ENCODE results near the gene JAKMIP2.
A peak's percentile ranks its signal among the peaks of the same experiment; 100 is the strongest.

The JAKMIP2 gene

GRCh38 chr5:147690595-147690994 is 91.9 kb downstream of the JAKMIP2 start:
- no peak for DNase-seq
- Histone ChIP-seq H3K27ac (no peak overlapping the region), H3K27me3 (replicated peaks) (no peaks in the 10 kb centered on the region), H3K36me3 (replicated peaks) (no peaks in the 10 kb centered on the region), H3K4me3 (ENCODE audit: low read depth, low read length) (no peak overlapping the region)
- TF ChIP-seq CTCF (IDR thresholded peaks at IDR 0.05; ENCODE audit: low read depth, low read length, missing control alignments): peak; percentile 22
- in situ Hi-C loops (cut with HindIII; ENCODE audit: low pct_ligation_motif_present, low sequenced_read_pairs): no loop called here

GRCh38 chr5:147689426-147689825 is 93.1 kb downstream of the JAKMIP2 start:
- H3K27ac ChIP-seq: no peak overlapping the region
- TF ChIP-seq CTCF (IDR thresholded peaks at IDR 0.05; ENCODE audit: low read depth, low read length, missing control alignments): no peak
- no peaks in the 10 kb centered on the region for H3K27me3 ChIP-seq (replicated peaks)
- in situ Hi-C loops (cut with HindIII; ENCODE audit: low pct_ligation_motif_present, low sequenced_read_pairs): no loop called here
- no peak for DNase-seq
- H3K36me3 ChIP-seq (replicated peaks): no peaks in the 10 kb centered on the region
- no peak overlapping the region for H3K4me3 ChIP-seq (ENCODE audit: low read depth, low read length)

- no peak for TF ChIP-seq CTCF (IDR thresholded peaks at IDR 0.05; ENCODE audit: low read depth, low read length, missing control alignments)
- no peak overlapping the region for H3K27ac ChIP-seq
- H3K27me3 ChIP-seq (replicated peaks): no peaks in the 10 kb centered on the region
- no peak for DNase-seq
- H3K36me3 ChIP-seq (replicated peaks): no peaks in the 10 kb centered on the region
- in situ Hi-C loops (cut with HindIII; ENCODE audit: low pct_ligation_motif_present, low sequenced_read_pairs): no loop called here
- no peak overlapping the region for H3K4me3 ChIP-seq (ENCODE audit: low read depth, low read length)
Measured at GRCh38 chr5:147688656-147689356, 93.7 kb downstream of the JAKMIP2 start.

- no peak for TF ChIP-seq CTCF (IDR thresholded peaks at IDR 0.05; ENCODE audit: low read depth, low read length, missing control alignments)
- Histone ChIP-seq H3K27ac (no peak overlapping the region), H3K36me3 (replicated peaks) (no peaks in the 10 kb centered on the region), H3K4me3 (ENCODE audit: low read depth, low read length) (no peak overlapping the region), H3K27me3 (replicated peaks) (no peaks in the 10 kb centered on the region)
- no peak for DNase-seq
- in situ Hi-C loops (cut with HindIII; ENCODE audit: low pct_ligation_motif_present, low sequenced_read_pairs): no loop called here
Measured at GRCh38 chr5:147687118-147687517, 95.4 kb downstream of the JAKMIP2 start.

GRCh38 chr5:147686421-147686820 is 96.1 kb downstream of the JAKMIP2 start:
- no peak for DNase-seq
- Histone ChIP-seq H3K36me3 (replicated peaks) (no peaks in the 10 kb centered on the region), H3K4me3 (ENCODE audit: low read depth, low read length) (no peak overlapping the region), H3K27ac (no peak overlapping the region), H3K27me3 (replicated peaks) (no peaks in the 10 kb centered on the region)
- in situ Hi-C loops (cut with HindIII; ENCODE audit: low pct_ligation_motif_present, low sequenced_read_pairs): no loop called here
- no peak for TF ChIP-seq CTCF (IDR thresholded peaks at IDR 0.05; ENCODE audit: low read depth, low read length, missing control alignments)

- no peaks in the 10 kb centered on the region for H3K36me3 ChIP-seq (replicated peaks)
- H3K4me3 ChIP-seq (ENCODE audit: low read depth, low read length): no peak overlapping the region
- in situ Hi-C loops (cut with HindIII; ENCODE audit: low pct_ligation_motif_present, low sequenced_read_pairs): no loop called here
- H3K27me3 ChIP-seq (replicated peaks): no peaks in the 10 kb centered on the region
- no peak for TF ChIP-seq CTCF (IDR thresholded peaks at IDR 0.05; ENCODE audit: low read depth, low read length, missing control alignments)
- no peak for DNase-seq
- H3K27ac ChIP-seq: no peak overlapping the region
Measured at GRCh38 chr5:147685993-147686392, 96.5 kb downstream of the JAKMIP2 start.

Data from brain microvascular endothelial cell (primary cell).